Gastroesophageal sphincter (tissue), 3 donors: ENCODE measurements around the gene MB21D2.
"Not testable (repeated sequence)": the region's sequence is repeated elsewhere in the genome, so short reads cannot be mapped to it uniquely, and the experiment has no call there.

Experiments used
- CTCF ChIP-seq, 4 experiments: fragments of 200-600 bp in 2 of 4; fragments of 450-650 bp in 2 of 4; sonication (generic) in 1 of 4; IDR thresholded peaks; one replicate each; pipeline ENCODE4 v1.5.1; 2017 to 2019; ENCODE audit warnings: antibody characterized with exemption in 4 of 4, mild to moderate bottlenecking in 2 of 4, moderate library complexity in 2 of 4
- EP300 ChIP-seq: sonication (generic); formaldehyde crosslinking; IDR thresholded peaks from one replicate; pipeline ENCODE4 v1.6.1; 2017; ENCODE audit warnings: antibody characterized with exemption, mild to moderate bottlenecking
- POLR2A ChIP-seq, 2 donors: fragments of 450-650 bp; IDR thresholded peaks; one replicate each; pipeline ENCODE4 v1.6.1; 2017; ENCODE audit warnings: antibody characterized with exemption in 2 of 2, mild to moderate bottlenecking in 2 of 2, moderate library complexity in 1 of 2
- POLR2AphosphoS5 ChIP-seq: sonication (generic); formaldehyde crosslinking; IDR thresholded peaks from one replicate; pipeline ENCODE4 v1.6.1; 2017; ENCODE audit warnings: antibody characterized with exemption

GRCh38 chr3:192964959-192965719 lies 47.5 kb upstream of the MB21D2 start:
- TF ChIP-seq CTCF (IDR thresholded peaks at IDR 0.05); POLR2A (IDR thresholded peaks at IDR 0.05); POLR2AphosphoS5; EP300: not testable (repeated sequence)
